Panc1 (cell line): ENCODE results near the gene SOAT1. TPM values are rescaled to one million over a fixed set of nuclear protein-coding genes. Genes with fewer than 3 reads are reported as not detected.

Source experiments
- ATAC-seq: fragments of 200-7000 bp; cut with Tn5 transposase; 2 replicates; pipeline ENCODE4 v1.9.1; 2020; ENCODE audit warnings: mild to moderate bottlenecking, moderate library complexity
- BruUV-seq: library from RNA; stranded (reverse); fragments of 400-500 nt; replicated peaks from 2 replicates; lab custom pipeline; 2021; lab: Mats Ljungman, UMichigan
- CTCF ChIA-PET: fragments of 300-600 bp; sonication (Branson Sonifier 250); formaldehyde crosslinking; loops from one replicate; lab custom pipeline; 2022; ENCODE audit warnings: antibody characterized with exemption; lab: Charles Lee
- POLR2A ChIA-PET: fragments of 300-600 bp; sonication (Branson Sonifier 250); formaldehyde crosslinking; loops from one replicate; lab custom pipeline; 2022; ENCODE audit warnings: antibody characterized with exemption; lab: Charles Lee
- DNase-seq: peaks from one replicate; pipeline ENCODE4 v3.0.0-alpha.2; 2010; ENCODE audit warnings: low read depth, low spot score
- H3K27ac ChIP-seq: 2 replicates; pipeline ENCODE4 v1.5.1; 2011; ENCODE audit warnings: mild to moderate bottlenecking, low read length, inconsistent platforms
- H3K27me3 ChIP-seq: fragments of 200-500 bp; sonication (Bioruptor generic); 2 replicates; pipeline ENCODE4 v1.6.0; 2014; ENCODE audit warnings: low read length, inconsistent platforms; ENCODE audit not compliant: control insufficient read depth, insufficient read depth
- H3K36me3 ChIP-seq: fragments of 200-500 bp; sonication (Bioruptor generic); 2 replicates; pipeline ENCODE4 v1.5.1; 2014; ENCODE audit warnings: inconsistent platforms, mild to moderate bottlenecking, low read length, moderate library complexity; ENCODE audit not compliant: control insufficient read depth, insufficient read depth
- H3K4me1 ChIP-seq: 2 replicates; pipeline ENCODE4 v1.5.1; 2011; ENCODE audit warnings: inconsistent platforms, mild to moderate bottlenecking, low read length, moderate library complexity; ENCODE audit not compliant: control insufficient read depth, insufficient read depth
- H3K4me3 ChIP-seq, 2 experiments: 2 replicates each; pipeline ENCODE4 v1.5.1; 2011 to 2012; ENCODE audit warnings: low read depth in 2 of 2, low read length in 2 of 2, mild to moderate bottlenecking in 2 of 2, inconsistent platforms in 1 of 2, moderate library complexity in 1 of 2
- H3K9me3 ChIP-seq: fragments of 200-500 bp; sonication (Bioruptor generic); 2 replicates; pipeline ENCODE4 v1.5.1; 2014; ENCODE audit warnings: low read depth, mild to moderate bottlenecking, inconsistent platforms, low read length, moderate library complexity; ENCODE audit not compliant: control insufficient read depth, insufficient read depth
- CTCF ChIP-seq: fragments of 450-650 bp; IDR thresholded peaks from 2 replicates; pipeline ENCODE4 v1.5.1; 2017; ENCODE audit warnings: mild to moderate bottlenecking
- POLR2AphosphoS5 ChIP-seq: IDR thresholded peaks from 2 replicates; pipeline ENCODE4 v1.6.1; 2012; ENCODE audit warnings: mild to moderate bottlenecking, low read depth, low read length, moderate library complexity
- SIN3A ChIP-seq: IDR thresholded peaks from 2 replicates; pipeline ENCODE4 v1.6.1; 2012; ENCODE audit warnings: low read depth, mild to moderate bottlenecking, low read length, moderate library complexity, borderline replicate concordance; ENCODE audit not compliant: insufficient read depth
- TCF7L2 ChIP-seq: IDR thresholded peaks from 2 replicates; pipeline ENCODE4 v1.6.1; 2011; ENCODE audit warnings: mild to moderate bottlenecking, low read depth, low read length, inconsistent platforms
- in situ Hi-C: cut with HindIII; loops from 2 replicates; pipeline ENCODE4 v1.10.0; 2016; ENCODE audit warnings: low sequenced_read_pairs, low pct_unique_long_range_greater_than_20kb
- intact Hi-C: fragments of 100-400 bp; cut with micrococcal nuclease; formaldehyde crosslinking; loops from one replicate; pipeline ENCODE4 v1.10.0; 2022; ENCODE audit not compliant: unreplicated experiment
- total RNA-seq: library from RNA; stranded (reverse); gene quantifications from one replicate; pipeline ENCODE4 v1.2.1, GENCODE V29; 2021; ENCODE audit not compliant: unreplicated experiment
- TF ChIP-seq, protein P1 (sequence below), 2 experiments: IDR thresholded peaks; 2 replicates each; pipeline ENCODE4 v1.6.1; 2011 to 2012; ENCODE audit warnings: low read depth in 2 of 2, control low read depth in 1 of 2, low read length in 1 of 2, mild to moderate bottlenecking in 1 of 2, moderate library complexity in 1 of 2; ENCODE audit not compliant: insufficient read depth in 1 of 2

The SOAT1 gene
- total RNA-seq, 1 experiment from 2014 or later, result 57.2 TPM

DNA sequence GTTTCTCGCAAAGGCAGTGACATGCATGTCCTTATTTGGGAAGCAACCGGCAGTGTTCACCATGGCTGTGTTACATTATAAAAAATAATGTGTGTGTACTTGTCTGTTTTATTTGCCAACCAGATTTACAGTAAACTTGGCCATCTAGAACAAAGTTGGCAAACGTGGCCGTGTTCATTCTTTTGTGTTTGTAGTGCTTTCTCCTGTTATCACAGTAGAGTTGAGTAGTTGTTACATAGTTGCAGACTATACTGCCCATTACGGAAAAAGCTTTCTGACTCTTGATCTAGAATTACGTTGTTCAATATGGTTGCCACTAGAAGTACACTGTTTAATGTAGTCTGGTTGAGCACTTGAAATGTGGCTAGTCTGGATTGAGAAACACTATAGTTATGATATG is 19.4 kb downstream of the SOAT1 start:
- H3K36me3 ChIP-seq, result no peaks in the 10 kb centered on the region
- no peaks in the 10 kb centered on the region for H3K27me3 ChIP-seq
- H3K9me3 ChIP-seq, result no peaks in the 10 kb centered on the region
- TF ChIP-seq, protein P1, sequence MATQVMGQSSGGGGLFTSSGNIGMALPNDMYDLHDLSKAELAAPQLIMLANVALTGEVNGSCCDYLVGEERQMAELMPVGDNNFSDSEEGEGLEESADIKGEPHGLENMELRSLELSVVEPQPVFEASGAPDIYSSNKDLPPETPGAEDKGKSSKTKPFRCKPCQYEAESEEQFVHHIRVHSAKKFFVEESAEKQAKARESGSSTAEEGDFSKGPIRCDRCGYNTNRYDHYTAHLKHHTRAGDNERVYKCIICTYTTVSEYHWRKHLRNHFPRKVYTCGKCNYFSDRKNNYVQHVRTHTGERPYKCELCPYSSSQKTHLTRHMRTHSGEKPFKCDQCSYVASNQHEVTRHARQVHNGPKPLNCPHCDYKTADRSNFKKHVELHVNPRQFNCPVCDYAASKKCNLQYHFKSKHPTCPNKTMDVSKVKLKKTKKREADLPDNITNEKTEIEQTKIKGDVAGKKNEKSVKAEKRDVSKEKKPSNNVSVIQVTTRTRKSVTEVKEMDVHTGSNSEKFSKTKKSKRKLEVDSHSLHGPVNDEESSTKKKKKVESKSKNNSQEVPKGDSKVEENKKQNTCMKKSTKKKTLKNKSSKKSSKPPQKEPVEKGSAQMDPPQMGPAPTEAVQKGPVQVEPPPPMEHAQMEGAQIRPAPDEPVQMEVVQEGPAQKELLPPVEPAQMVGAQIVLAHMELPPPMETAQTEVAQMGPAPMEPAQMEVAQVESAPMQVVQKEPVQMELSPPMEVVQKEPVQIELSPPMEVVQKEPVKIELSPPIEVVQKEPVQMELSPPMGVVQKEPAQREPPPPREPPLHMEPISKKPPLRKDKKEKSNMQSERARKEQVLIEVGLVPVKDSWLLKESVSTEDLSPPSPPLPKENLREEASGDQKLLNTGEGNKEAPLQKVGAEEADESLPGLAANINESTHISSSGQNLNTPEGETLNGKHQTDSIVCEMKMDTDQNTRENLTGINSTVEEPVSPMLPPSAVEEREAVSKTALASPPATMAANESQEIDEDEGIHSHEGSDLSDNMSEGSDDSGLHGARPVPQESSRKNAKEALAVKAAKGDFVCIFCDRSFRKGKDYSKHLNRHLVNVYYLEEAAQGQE (IDR thresholded peaks at IDR 0.05; ENCODE audit: insufficient read depth in 1 of 2, low read depth in 2 of 2, low read length in 1 of 2), result no peak
- TF ChIP-seq SIN3A (no peak), TCF7L2 (no peak), POLR2AphosphoS5 (no peak), CTCF (no peak)
- CTCF ChIA-PET, result no interaction called here
- H3K4me3 ChIP-seq, result no peak overlapping the region
- no peak overlapping the region for H3K27ac ChIP-seq
- no peaks in the 10 kb centered on the region for H3K4me1 ChIP-seq
- BruUV-seq, result no TSS peak
- DNase-seq (no peak), ATAC-seq (no peak)
- intact Hi-C loops (no loop called here), in situ Hi-C loops (no loop called here)
- POLR2A ChIA-PET, result no interaction called here

DNA sequence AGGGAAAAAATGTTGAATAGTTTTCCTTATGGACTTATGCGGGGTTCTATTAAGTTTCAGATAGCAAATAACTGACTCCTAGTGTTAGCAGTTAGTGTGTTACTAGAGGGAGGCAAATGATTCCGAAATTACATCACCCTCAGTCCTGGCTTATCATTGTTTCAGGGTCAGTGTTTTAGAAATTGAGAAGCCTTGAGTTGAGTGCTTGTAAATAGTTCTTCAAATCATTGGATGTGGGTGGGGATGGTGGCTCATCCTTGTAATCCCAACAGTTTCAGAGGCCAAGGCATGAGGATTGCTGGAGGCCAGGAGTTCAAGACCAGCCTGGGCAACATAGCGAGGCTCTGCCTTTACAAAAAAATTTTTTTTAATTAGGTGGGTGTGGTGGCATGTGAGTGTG is 21.3 kb downstream of the SOAT1 start:
- no peaks in the 10 kb centered on the region for H3K4me1 ChIP-seq
- ATAC-seq (no peak), DNase-seq (no peak)
- no TSS peak for BruUV-seq
- no peaks in the 10 kb centered on the region for H3K36me3 ChIP-seq
- ChIA-PET POLR2A (no interaction called here), CTCF (no interaction called here)
- no peak overlapping the region for H3K27ac ChIP-seq
- in situ Hi-C loops (no loop called here), intact Hi-C loops (no loop called here)
- no peak overlapping the region for H3K4me3 ChIP-seq
- no peaks in the 10 kb centered on the region for H3K27me3 ChIP-seq
- no peaks in the 10 kb centered on the region for H3K9me3 ChIP-seq
- TF ChIP-seq CTCF (no peak), SIN3A (no peak), POLR2AphosphoS5 (no peak), TCF7L2 (no peak)
- TF ChIP-seq, protein P1 (IDR thresholded peaks at IDR 0.05; ENCODE audit: insufficient read depth in 1 of 2, low read depth in 2 of 2, low read length in 1 of 2), result no peak
